SU-DHL-6 (cell line): ENCODE measurements around the gene FSTL1.

Source experiments
- CTCF ChIP-seq: fragments of 200-600 bp; sonication (generic); IDR thresholded peaks from one replicate; pipeline ENCODE4 v1.5.1; 2017; ENCODE audit warnings: antibody characterized with exemption, mild to moderate bottlenecking, low read length, moderate library complexity; ENCODE audit not compliant: insufficient read depth, poor library complexity, severe bottlenecking
- EZH2phosphoT487 ChIP-seq: fragments of 200-600 bp; sonication (generic), shearing (Covaris generic); conservative IDR thresholded peaks from 2 replicates; pipeline ENCODE4 v1.6.1; 2018; ENCODE audit warnings: mild to moderate bottlenecking, antibody characterized with exemption, low read length, moderate library complexity, mixed read lengths

DNA sequence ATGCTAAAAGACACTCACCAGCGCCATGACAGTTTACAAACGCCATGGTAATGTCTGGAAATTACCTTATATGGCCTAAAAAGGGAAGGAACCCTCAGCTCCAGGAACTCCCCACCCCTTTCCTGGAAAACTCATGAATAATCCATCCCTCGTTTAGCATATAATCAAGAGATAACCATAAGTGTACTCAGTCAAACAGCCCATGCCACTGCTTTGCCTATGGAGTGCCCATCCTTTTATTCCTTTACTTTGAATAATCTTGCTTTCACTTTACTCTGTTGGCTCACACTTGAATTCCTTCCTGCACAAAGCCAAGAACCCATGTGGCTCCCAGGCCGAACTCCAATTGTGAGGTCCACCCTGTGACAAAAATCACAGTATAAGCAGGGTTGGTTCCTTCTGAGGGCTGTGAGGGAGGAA, 19.1 kb upstream of the FSTL1 start:
- TF ChIP-seq EZH2phosphoT487: no peak
- TF ChIP-seq CTCF: no peak
